SH-SY5Y (cell line): ENCODE data around the gene DNM3.

Experiments used
- GATA2 ChIP-seq: IDR thresholded peaks from 2 replicates; pipeline ENCODE4 v1.6.1; 2011; ENCODE audit warnings: mild to moderate bottlenecking, low read depth, low read length
- GATA3 ChIP-seq: IDR thresholded peaks from 2 replicates; pipeline ENCODE4 v1.6.1; 2011; ENCODE audit warnings: low read depth, mild to moderate bottlenecking, low read length, moderate library complexity

The DNM3 gene

GRCh38 chr1:172155766-172156165 is 314.5 kb downstream of the DNM3 start:
- TF ChIP-seq GATA3 (no peak), GATA2 (no peak)

DNA sequence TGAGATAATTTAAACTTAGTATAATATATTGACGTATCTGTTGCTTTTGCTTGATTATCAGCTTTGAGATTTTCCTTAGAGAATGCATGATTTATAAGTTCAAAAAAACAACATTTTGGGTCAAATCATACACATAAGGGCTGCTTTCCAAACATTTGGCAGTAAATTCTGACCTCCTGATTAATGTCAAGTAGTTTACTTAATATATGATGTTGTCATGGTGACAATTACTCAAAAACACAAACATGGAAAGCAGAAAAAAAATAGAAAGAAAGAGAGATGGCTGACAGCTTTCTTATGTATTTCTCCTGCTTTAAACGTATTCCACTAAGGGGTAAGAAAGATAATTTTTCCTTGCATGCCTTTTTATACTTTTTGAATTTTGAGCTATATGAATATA is 320.9 kb downstream of the DNM3 start:
- TF ChIP-seq GATA2: no peak

DNA sequence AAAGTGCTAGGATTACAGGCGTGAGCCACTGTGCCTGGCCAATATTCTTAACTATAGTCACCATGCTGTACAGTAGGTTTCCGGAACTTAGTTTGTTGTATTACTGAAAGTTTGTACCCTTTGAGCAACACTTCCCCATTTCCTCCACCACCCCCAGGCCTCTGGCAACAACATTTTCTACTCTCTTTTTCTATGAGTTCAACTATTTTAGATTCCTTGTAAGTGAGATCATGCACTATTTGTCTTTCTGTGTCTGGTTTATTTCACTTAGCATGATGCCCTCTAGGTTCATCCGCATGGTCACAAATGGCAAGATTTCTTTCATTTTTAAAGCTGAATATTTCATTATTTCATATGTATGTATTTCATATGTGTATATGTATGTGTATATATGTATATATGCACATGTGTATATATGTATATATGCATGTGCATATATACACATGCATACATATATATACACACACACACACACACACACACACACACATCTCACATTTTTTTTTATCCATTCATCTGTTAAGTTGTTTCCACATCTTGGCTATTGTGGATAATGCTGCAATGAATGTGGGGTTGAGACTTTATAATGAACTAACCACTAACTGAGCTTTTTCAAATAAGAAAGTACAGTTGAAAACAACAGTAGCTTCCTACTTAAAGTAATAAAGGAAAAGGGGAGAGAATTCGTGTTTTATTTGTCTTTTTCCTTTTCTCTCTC is 322.4 kb downstream of the DNM3 start:
- TF ChIP-seq GATA3 (no peak), GATA2 (no peak)

DNA sequence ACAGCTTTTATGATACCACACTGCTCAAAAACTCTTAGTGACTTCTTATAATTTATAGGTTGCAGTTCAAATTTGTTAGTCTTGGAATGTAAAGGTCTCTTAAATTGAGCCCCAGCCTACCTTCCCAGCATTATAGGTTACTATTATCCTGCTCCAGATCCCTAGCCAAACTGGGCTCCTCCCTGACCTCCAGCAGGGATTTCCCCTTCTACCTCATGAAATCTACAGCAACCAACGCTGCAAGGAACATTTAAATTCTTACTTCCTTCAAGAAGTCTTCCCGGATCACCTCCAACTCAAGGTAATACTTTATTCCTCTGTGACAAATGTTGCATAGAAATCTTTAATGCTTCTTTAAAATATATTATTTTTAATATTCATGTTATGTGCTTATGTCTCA is 324.1 kb downstream of the DNM3 start:
- TF ChIP-seq GATA3 (no peak), GATA2 (no peak)

DNA sequence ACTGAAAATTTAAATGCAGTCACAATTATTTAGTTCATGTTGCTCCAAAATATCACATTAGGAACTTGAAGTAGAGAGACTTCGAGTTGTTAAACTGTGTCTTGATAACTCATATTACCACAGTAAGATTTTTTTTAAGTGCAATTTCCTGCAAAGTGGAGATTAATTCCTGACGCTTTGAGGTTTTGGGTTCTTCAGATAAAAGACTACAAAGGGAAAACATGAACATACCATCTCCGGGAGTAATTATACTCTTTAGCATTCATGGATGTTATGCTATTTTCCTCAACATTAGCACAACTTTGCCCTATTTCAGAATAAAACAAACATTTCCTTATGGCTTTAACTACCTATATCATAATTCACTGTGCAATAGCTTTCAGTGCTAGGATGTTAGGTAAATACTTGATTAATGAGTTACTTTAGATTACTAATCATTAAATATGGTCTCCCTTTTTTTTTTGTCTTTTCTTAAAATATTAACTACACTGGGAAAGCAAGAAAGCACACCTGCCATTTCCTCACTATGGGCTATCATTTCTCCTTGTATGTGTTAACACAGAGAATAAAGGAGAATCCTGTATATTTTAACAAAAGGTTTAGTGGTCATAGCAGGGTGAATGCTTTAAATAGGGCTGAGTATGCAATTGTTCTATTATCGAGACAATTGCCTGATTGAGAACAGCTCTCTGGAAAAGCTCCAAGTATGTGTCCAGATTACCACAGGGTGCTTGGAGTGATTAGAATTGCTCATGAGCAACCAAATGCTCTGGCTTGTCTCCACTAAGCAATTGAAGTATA is 326.7 kb downstream of the DNM3 start:
- no peak for TF ChIP-seq GATA3
- TF ChIP-seq GATA2: 0 out of 2 replicates have a peak, but pooled peaks have one; percentile 17

DNA sequence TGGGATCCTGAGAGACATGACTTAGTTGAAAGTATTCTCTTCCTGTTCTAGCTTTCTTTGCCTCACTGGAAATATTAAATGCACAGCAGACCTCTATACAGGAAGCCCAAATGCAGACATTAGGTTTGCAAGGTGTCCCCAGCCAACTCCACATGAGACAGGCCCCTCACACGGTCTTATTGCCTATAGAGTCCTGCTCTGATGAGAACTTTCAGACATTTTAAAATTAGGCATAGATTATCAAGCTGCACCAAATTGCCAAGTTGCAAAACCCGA is 327.2 kb downstream of the DNM3 start:
- no peak for TF ChIP-seq GATA3
- TF ChIP-seq GATA2: no peak

DNA sequence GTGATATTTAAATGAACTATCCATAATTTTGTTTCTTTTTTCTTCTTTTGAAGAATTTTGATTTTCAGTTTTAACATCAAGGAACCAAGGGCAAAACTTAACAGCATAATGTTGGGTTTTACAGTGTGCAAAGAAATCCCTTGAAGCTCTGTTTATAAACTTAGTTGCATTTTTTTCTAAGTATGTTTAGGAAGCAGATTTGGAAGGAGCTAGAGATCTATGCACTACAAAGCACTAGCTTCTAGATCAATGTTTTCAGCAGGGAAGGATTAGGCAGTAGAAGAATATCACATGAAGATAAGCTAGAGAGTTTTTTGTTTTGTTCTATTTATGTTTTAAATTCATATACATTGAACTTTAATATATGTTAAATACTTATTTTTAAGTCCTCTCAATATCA is 328.5 kb downstream of the DNM3 start:
- TF ChIP-seq GATA2 (no peak), GATA3 (no peak)

- TF ChIP-seq GATA2: no peak
- TF ChIP-seq GATA3: no peak
Measured at GRCh38 chr1:172172352-172172831, 331.1 kb downstream of the DNM3 start.

DNA sequence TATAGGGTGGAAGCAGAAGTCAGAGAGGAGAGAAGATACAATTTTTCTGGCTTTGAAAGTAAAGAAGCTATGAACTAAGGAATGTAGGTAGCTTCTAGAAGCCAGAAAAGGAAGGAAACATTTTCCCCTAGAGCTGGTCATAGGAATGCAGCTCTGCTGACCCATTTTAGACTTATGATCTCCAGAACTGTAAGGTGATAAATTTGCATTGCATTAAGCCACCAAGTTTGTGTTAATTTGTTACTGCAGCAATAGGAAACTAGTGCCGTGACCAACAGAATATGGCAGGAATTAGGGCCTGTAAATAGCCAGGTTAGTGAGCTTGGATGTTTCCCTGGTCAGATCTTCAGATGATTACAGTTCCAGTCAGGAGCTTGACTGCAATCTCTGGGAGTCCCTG is 334.9 kb downstream of the DNM3 start:
- TF ChIP-seq GATA3: no peak
- TF ChIP-seq GATA2: no peak

- TF ChIP-seq GATA3 (no peak), GATA2 (no peak)
Measured at GRCh38 chr1:172177849-172178248, 336.6 kb downstream of the DNM3 start.

GRCh38 chr1:172178886-172179285 is 337.6 kb downstream of the DNM3 start:
- no peak for TF ChIP-seq GATA3

DNA sequence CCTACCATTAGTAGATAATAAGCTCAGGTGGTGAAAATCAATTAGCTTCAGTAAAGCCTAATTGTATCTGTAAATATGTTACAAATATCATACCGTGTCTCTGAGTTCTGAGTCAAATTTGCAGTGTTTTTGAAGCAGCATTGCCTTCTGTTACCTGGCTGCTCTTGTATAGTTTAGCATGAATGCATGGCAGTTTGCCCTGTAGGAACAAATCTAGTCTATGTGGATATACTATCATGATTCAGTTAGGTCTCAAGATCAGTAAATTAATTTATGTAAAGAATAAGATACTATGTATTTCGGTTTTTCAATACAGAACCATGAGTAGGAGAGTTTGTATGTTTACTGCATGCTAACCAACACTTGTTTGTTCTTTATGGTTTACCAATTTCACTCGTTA is 338.6 kb downstream of the DNM3 start:
- TF ChIP-seq GATA3 (no peak), GATA2 (no peak)

- TF ChIP-seq GATA2: no peak
- no peak for TF ChIP-seq GATA3
Measured at GRCh38 chr1:172180501-172181285, 339.4 kb downstream of the DNM3 start.

GRCh38 chr1:172184506-172185191 is 343.4 kb downstream of the DNM3 start:
- TF ChIP-seq GATA2: no peak
- TF ChIP-seq GATA3: no peak
